ENCODE data around the gene ACOT13.
"Not testable (repeated sequence)": the region's sequence is repeated elsewhere in the genome, so short reads cannot be mapped to it uniquely, and the experiment has no call there.

The ACOT13 gene

GRCh38 chr6:24660105-24660504, 6.8 kb upstream of the ACOT13 start:
- Histone ChIP-seq H3K18ac (ENCODE audit: low read depth in 1 of 2, low read length in 2 of 2) (no peak overlapping the region), H3K4ac (ENCODE audit: low read depth in 1 of 2, low read length in 2 of 2) (no peak overlapping the region), H3K27ac (ENCODE audit: low read length, poor library complexity, severe bottlenecking) (no peak overlapping the region), H3K9ac (ENCODE audit: low read length) (peak overlapping the region; percentile 75), H3K23ac (ENCODE audit: low read length in 2 of 2) (no peak overlapping the region), H2BK5ac (ENCODE audit: low read depth, low read length, poor library complexity, severe bottlenecking) (no peak overlapping the region), H3K14ac (ENCODE audit: low read length in 2 of 2) (no peak overlapping the region), H3K4me3 (ENCODE audit: insufficient read depth in 1 of 2, low read depth in 1 of 2, low read length in 2 of 2) (no peak overlapping the region), H3K79me1 (replicated peaks; ENCODE audit: low read length, poor library complexity, severe bottlenecking) (peaks cover 29% of the 10 kb centered on the region), H2AFZ (ENCODE audit: low read depth, low read length) (no peak overlapping the region), H3K4me1 (ENCODE audit: control insufficient read depth, insufficient read depth, low read depth, low read length) (peaks cover 2% of the 10 kb centered on the region), H3K9me3 (ENCODE audit: control insufficient read depth, low read length) (no peaks in the 10 kb centered on the region), H2BK12ac (ENCODE audit: low read length in 2 of 2) (no peak overlapping the region), H3K4me2 (ENCODE audit: low read length, poor library complexity, severe bottlenecking) (no peak overlapping the region), H2BK15ac (ENCODE audit: low read depth, poor library complexity, severe bottlenecking) (no peak overlapping the region), H2BK120ac (ENCODE audit: low read depth, low read length) (no peak overlapping the region), H3K27me3 (ENCODE audit: control insufficient read depth in 1 of 2, insufficient read depth in 1 of 2, low read length in 2 of 2) (no peaks in the 10 kb centered on the region), H4K8ac (ENCODE audit: low read length) (no peak overlapping the region), H4K91ac (ENCODE audit: low read length) (no peak overlapping the region), H3K36me3 (ENCODE audit: control insufficient read depth in 1 of 2, insufficient read depth in 2 of 2, low read depth in 1 of 2, low read length in 2 of 2) (peaks cover 6 to 80% of the 10 kb centered on the region in 2 experiments), H2AK5ac (ENCODE audit: low read length, severe bottlenecking) (no peak overlapping the region)
- 95% methylated on average over 2 of the region's 2 CpGs for WGBS
- no peak for DNase-seq

- H2BK12ac ChIP-seq (ENCODE audit: low read length in 2 of 2); H3K9me3 ChIP-seq (ENCODE audit: control insufficient read depth, low read length); H3K4ac ChIP-seq (ENCODE audit: low read depth in 1 of 2, low read length in 2 of 2); H2BK5ac ChIP-seq (ENCODE audit: low read depth, low read length, poor library complexity, severe bottlenecking); H2BK15ac ChIP-seq (ENCODE audit: low read depth, poor library complexity, severe bottlenecking); H2AK5ac ChIP-seq (ENCODE audit: low read length, severe bottlenecking); H4K91ac ChIP-seq (ENCODE audit: low read length); H2AFZ ChIP-seq (ENCODE audit: low read depth, low read length); H3K4me2 ChIP-seq (ENCODE audit: low read length, poor library complexity, severe bottlenecking); H2BK120ac ChIP-seq (ENCODE audit: low read depth, low read length); H3K27me3 ChIP-seq (ENCODE audit: control insufficient read depth in 1 of 2, insufficient read depth in 1 of 2, low read length in 2 of 2); H4K8ac ChIP-seq (ENCODE audit: low read length); H3K9ac ChIP-seq (ENCODE audit: low read length); DNase-seq; H3K23ac ChIP-seq (ENCODE audit: low read length in 2 of 2); H3K18ac ChIP-seq (ENCODE audit: low read depth in 1 of 2, low read length in 2 of 2); H3K4me3 ChIP-seq (ENCODE audit: insufficient read depth in 1 of 2, low read depth in 1 of 2, low read length in 2 of 2); H3K27ac ChIP-seq (ENCODE audit: low read length, poor library complexity, severe bottlenecking); H3K14ac ChIP-seq (ENCODE audit: low read length in 2 of 2); H3K4me1 ChIP-seq (ENCODE audit: control insufficient read depth, insufficient read depth, low read depth, low read length): not testable (repeated sequence)
- H3K79me1 ChIP-seq (replicated peaks; ENCODE audit: low read length, poor library complexity, severe bottlenecking): peaks cover 28% of the 10 kb centered on the region
- peaks cover 6 to 67% of the 10 kb centered on the region in 2 experiments for H3K36me3 ChIP-seq (ENCODE audit: control insufficient read depth in 1 of 2, insufficient read depth in 2 of 2, low read depth in 1 of 2, low read length in 2 of 2)
- WGBS: 96% methylated on average over 5 of the region's 5 CpGs
Observed at GRCh38 chr6:24661759-24662158, 5.1 kb upstream of the ACOT13 start.

DNA sequence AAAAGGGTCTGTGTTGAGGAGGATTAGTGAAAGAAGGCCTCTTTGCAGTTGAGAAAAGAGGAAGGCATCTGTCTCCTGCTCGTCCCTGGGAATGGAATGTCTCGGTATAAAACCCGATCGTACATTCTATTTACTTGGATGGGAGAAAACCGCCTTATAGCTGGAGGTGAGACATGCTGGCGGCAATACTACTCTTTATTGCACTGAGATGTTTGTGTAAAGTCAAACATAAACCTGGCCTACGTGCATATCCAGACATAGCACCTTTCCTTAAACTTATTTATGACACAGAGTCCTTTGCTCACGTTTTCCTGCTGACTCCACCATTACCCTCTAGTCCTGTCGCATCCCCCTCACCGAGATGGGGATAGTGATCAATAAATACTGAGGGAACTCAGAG, 4.6 kb upstream of the ACOT13 start:
- DNase-seq: no peak
- Histone ChIP-seq H3K9me3 (ENCODE audit: control insufficient read depth, low read length) (no peaks in the 10 kb centered on the region), H4K8ac (ENCODE audit: low read length) (no peak overlapping the region), H2AFZ (ENCODE audit: low read depth, low read length) (no peak overlapping the region), H3K14ac (ENCODE audit: low read length in 2 of 2) (no peak overlapping the region), H3K79me1 (replicated peaks; ENCODE audit: low read length, poor library complexity, severe bottlenecking) (peaks cover 26% of the 10 kb centered on the region), H4K91ac (ENCODE audit: low read length) (no peak overlapping the region), H3K4me3 (ENCODE audit: insufficient read depth in 1 of 2, low read depth in 1 of 2, low read length in 2 of 2) (no peak overlapping the region), H3K36me3 (ENCODE audit: control insufficient read depth in 1 of 2, insufficient read depth in 2 of 2, low read depth in 1 of 2, low read length in 2 of 2) (peaks cover 6 to 62% of the 10 kb centered on the region in 2 experiments), H3K27ac (ENCODE audit: low read length, poor library complexity, severe bottlenecking) (no peak overlapping the region), H3K4ac (ENCODE audit: low read depth in 1 of 2, low read length in 2 of 2) (no peak overlapping the region), H2BK12ac (ENCODE audit: low read length in 2 of 2) (no peak overlapping the region), H2BK120ac (ENCODE audit: low read depth, low read length) (no peak overlapping the region), H2AK5ac (ENCODE audit: low read length, severe bottlenecking) (no peak overlapping the region), H2BK15ac (ENCODE audit: low read depth, poor library complexity, severe bottlenecking) (no peak overlapping the region), H3K9ac (ENCODE audit: low read length) (no peak overlapping the region), H3K4me2 (ENCODE audit: low read length, poor library complexity, severe bottlenecking) (no peak overlapping the region), H3K18ac (ENCODE audit: low read depth in 1 of 2, low read length in 2 of 2) (no peak overlapping the region), H3K27me3 (ENCODE audit: control insufficient read depth in 1 of 2, insufficient read depth in 1 of 2, low read length in 2 of 2) (no peaks in the 10 kb centered on the region), H3K23ac (ENCODE audit: low read length in 2 of 2) (no peak overlapping the region), H2BK5ac (ENCODE audit: low read depth, low read length, poor library complexity, severe bottlenecking) (no peak overlapping the region), H3K4me1 (ENCODE audit: control insufficient read depth, insufficient read depth, low read depth, low read length) (peaks cover 2% of the 10 kb centered on the region)
- 97% methylated on average over 10 of the region's 10 CpGs for WGBS

GRCh38 chr6:24663189-24663588, 3.7 kb upstream of the ACOT13 start:
- H2AFZ ChIP-seq (ENCODE audit: low read depth, low read length): no peak overlapping the region
- no peak overlapping the region for H4K91ac ChIP-seq (ENCODE audit: low read length)
- H2AK5ac ChIP-seq (ENCODE audit: low read length, severe bottlenecking): no peak overlapping the region
- H3K79me1 ChIP-seq (replicated peaks; ENCODE audit: low read length, poor library complexity, severe bottlenecking): peaks cover 30% of the 10 kb centered on the region
- H3K4ac ChIP-seq (ENCODE audit: low read depth in 1 of 2, low read length in 2 of 2): no peak overlapping the region
- no peaks in the 10 kb centered on the region for H3K27me3 ChIP-seq (ENCODE audit: control insufficient read depth in 1 of 2, insufficient read depth in 1 of 2, low read length in 2 of 2)
- no peak overlapping the region for H3K14ac ChIP-seq (ENCODE audit: low read length in 2 of 2)
- no peak for DNase-seq
- H2BK12ac ChIP-seq (ENCODE audit: low read length in 2 of 2): no peak overlapping the region
- no peak overlapping the region for H2BK120ac ChIP-seq (ENCODE audit: low read depth, low read length)
- H3K4me2 ChIP-seq (ENCODE audit: low read length, poor library complexity, severe bottlenecking): no peak overlapping the region
- no peak overlapping the region for H2BK15ac ChIP-seq (ENCODE audit: low read depth, poor library complexity, severe bottlenecking)
- peaks cover 7% of the 10 kb centered on the region for H3K4me1 ChIP-seq (ENCODE audit: control insufficient read depth, insufficient read depth, low read depth, low read length)
- peaks cover 6 to 52% of the 10 kb centered on the region in 2 experiments for H3K36me3 ChIP-seq (ENCODE audit: control insufficient read depth in 1 of 2, insufficient read depth in 2 of 2, low read depth in 1 of 2, low read length in 2 of 2)
- H3K9ac ChIP-seq (ENCODE audit: low read length): no peak overlapping the region
- H3K18ac ChIP-seq (ENCODE audit: low read depth in 1 of 2, low read length in 2 of 2): no peak overlapping the region
- no peak overlapping the region for H2BK5ac ChIP-seq (ENCODE audit: low read depth, low read length, poor library complexity, severe bottlenecking)
- 100% methylated on average over 1 of the region's 1 CpG for WGBS
- no peak overlapping the region for H3K27ac ChIP-seq (ENCODE audit: low read length, poor library complexity, severe bottlenecking)
- H3K23ac ChIP-seq (ENCODE audit: low read length in 2 of 2): no peak overlapping the region
- H3K9me3 ChIP-seq (ENCODE audit: control insufficient read depth, low read length): no peaks in the 10 kb centered on the region
- H3K4me3 ChIP-seq (ENCODE audit: insufficient read depth in 1 of 2, low read depth in 1 of 2, low read length in 2 of 2): no peak overlapping the region
- H4K8ac ChIP-seq (ENCODE audit: low read length): no peak overlapping the region

Data from mesenchymal stem cell (in vitro differentiated cells and primary cell).